Stimulated activated CD4-positive, alpha-beta T cell treated with anti-CD3 and anti-CD28 coated beads, Interleukin-4, amount 100 ng/mL, for 4 hours (primary cell): Measurements from ENCODE around the gene MAPKAP1.
A peak's percentile ranks its signal among the peaks of the same experiment; 100 is the strongest.

Experiments used
- DNase-seq, 2 experiments: peaks; one replicate each; pipeline ENCODE4 v3.0.0-alpha.2; 2020

MAPKAP1 gene

DNA sequence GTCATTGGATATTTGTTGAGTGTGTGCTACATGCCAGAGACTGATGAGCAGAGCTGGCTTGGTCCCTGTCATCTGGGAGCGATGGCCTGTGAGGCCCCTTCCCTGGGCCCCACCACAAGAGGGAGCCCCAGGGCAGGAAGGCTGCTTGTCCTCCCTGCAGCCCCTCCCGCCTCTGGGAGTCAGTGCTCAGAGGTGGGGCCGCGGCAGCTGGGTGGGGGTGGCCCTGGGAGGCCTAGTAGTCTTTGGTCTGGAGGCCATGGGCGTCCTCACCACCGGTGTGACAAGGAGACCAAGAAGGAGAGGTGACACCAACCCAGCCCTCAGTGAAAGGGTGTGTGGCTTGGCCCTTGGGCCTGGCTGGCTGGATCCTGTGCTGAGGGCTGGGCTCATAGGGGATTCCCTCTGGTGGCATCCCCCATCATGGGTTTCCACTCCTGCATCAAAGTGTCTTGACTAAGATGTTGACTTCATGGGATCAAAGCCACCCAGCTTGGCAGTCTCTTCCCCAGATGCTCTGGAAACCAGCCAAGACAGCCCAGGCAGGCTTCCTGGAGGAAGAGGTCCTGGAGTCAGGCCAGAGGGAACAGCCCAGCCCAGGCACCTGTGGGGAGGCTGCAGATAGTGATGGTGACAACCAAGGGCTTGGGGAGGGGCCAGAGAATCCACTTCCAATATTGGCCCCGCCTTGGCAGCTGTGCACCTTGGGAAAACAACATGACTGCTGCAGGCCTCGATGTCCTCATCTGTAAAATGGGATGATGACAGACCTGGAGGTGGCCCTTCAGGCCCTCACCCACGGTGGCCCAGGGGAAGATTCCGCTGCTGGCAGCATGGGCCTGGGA is 278.7 kb downstream of the MAPKAP1 start:
- DNase-seq: no peak

- DNase-seq: no peak
Observed at GRCh38 chr9:125427556-125427955, 279.5 kb downstream of the MAPKAP1 start.

GRCh38 chr9:125426926-125427325 is 280.1 kb downstream of the MAPKAP1 start:
- DNase-seq: no peak

GRCh38 chr9:125425901-125426515 is 281.0 kb downstream of the MAPKAP1 start:
- no peak for DNase-seq

- DNase-seq: no peak
Observed at GRCh38 chr9:125425170-125425897, 281.7 kb downstream of the MAPKAP1 start.

GRCh38 chr9:125423964-125424363 is 283.0 kb downstream of the MAPKAP1 start:
- DNase-seq: no peak

DNA sequence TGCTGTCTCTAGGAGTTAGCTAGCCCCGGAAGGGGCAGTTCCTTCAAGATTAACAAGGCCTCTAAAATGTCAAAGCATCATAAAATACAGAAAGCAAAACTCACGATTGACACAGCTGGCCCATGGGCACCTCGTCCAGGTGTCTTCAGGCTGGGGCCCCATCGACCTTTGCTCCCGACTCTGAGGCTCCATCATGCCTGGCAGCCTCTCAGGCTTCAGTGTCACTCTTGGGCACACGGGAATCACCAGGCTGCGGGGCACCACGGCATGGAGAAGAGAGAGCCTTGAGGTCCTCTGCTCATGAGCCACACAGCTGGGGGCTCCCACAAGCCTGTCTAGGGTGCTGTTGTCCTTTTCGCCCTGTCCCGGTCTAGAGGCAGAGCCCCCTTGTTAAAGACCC is 284.2 kb downstream of the MAPKAP1 start:
- no peak for DNase-seq

- no peak for DNase-seq
Observed at GRCh38 chr9:125421591-125422181, 285.3 kb downstream of the MAPKAP1 start.

GRCh38 chr9:125421166-125421565 is 285.8 kb downstream of the MAPKAP1 start:
- DNase-seq: no peak

- DNase-seq: no peak
Observed at GRCh38 chr9:125418404-125418803, 288.6 kb downstream of the MAPKAP1 start.

DNA sequence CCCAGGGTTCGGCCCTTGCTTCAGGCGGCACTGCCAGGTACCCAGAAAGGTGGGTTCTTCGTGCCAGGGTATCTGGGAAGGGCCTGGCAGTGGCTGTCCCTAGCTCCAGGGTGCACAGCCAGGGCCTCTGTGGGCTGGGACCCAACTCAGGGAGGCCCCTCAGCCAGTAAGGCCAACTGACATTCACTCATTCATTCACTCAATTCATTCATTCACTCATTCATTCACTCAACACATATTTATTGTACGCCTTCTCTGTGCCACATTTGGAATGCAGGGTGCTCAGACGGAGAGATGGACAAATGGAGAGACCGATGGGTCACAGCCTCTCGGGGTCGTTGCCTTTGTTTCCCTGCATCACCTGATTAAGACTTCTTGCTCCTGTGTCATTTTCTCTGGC is 290.5 kb downstream of the MAPKAP1 start:
- DNase-seq: no peak

- DNase-seq: no peak
Observed at GRCh38 chr9:125415583-125416460, 291.2 kb downstream of the MAPKAP1 start.

DNA sequence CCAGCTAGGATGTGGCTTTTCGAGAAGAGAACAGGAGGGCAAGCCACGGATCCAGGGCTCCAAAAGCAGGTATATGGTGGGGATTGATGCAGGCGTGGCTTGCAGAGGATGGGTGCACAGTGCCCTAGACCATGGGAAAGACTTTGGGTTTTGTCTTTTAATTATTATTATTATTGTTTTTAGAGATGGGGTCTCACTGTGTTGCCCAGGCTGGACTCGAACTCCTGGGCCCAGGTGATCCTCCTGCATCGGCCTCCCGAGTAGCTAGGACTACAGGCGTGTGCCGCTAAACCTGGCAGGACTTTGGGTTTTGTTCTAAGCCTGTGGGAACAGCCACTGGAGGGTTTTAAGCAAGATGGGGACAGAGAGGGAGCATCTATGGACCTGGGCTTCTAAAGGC is 293.4 kb downstream of the MAPKAP1 start:
- DNase-seq: no peak

DNA sequence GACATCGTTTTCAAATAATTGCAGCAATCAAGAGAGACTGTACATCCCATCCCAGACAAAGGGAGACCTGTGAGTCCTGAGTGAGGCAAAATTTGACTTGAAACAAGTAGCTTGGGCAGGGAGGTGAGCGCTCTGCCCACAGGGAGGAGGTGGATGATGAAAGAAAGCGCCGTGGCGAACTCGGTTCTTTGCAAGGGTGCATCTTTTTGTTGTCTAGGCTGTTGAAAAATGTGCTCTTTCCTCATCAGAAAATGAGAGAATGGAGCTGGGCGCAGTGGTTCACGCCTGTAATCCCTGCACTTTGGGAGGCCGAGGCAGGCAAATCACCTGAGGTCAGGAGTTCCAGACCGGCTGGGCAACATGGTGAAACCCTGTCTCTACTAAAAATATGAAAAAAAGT is 294.8 kb downstream of the MAPKAP1 start:
- DNase-seq: no peak

- DNase-seq: no peak
Observed at GRCh38 chr9:125411171-125411756, 295.7 kb downstream of the MAPKAP1 start.

- DNase-seq: no peak
Observed at GRCh38 chr9:125410522-125410894, 296.5 kb downstream of the MAPKAP1 start.

DNA sequence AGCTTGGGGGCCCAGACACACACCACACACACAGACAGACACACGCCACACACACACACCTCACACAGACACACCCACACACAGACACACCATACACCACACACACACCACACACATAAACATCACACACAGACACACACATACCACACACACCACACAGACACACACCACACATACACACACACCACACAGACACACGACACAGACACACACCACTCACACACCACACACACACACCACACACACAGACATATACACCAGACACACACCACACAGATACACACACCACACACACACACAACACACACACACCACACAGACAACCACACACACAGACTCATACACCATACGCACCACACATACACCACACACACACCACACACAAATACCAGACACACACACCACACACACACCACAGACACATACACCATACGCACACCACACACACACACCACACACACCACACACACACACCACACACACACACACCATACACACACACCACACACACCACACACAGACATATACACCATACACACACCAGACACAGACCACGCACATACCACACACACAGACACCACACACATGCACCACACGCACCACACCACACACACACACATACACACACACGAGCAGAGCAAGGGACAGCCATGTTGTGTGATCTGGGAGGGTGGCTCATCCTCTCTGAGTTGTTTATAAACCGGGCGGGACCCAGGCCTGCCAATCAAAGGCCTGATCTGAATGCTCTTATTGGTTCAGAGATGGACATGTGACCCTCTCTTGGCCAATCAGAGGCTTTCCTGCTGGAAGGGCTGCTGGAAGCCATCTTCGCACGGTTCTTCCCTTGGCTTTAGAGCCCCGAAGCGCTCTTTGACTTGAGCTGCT is 297.1 kb downstream of the MAPKAP1 start:
- DNase-seq: peak in 1 of 2 experiments; percentile 13

- DNase-seq: no peak
Observed at GRCh38 chr9:125409217-125409636, 297.8 kb downstream of the MAPKAP1 start.

DNA sequence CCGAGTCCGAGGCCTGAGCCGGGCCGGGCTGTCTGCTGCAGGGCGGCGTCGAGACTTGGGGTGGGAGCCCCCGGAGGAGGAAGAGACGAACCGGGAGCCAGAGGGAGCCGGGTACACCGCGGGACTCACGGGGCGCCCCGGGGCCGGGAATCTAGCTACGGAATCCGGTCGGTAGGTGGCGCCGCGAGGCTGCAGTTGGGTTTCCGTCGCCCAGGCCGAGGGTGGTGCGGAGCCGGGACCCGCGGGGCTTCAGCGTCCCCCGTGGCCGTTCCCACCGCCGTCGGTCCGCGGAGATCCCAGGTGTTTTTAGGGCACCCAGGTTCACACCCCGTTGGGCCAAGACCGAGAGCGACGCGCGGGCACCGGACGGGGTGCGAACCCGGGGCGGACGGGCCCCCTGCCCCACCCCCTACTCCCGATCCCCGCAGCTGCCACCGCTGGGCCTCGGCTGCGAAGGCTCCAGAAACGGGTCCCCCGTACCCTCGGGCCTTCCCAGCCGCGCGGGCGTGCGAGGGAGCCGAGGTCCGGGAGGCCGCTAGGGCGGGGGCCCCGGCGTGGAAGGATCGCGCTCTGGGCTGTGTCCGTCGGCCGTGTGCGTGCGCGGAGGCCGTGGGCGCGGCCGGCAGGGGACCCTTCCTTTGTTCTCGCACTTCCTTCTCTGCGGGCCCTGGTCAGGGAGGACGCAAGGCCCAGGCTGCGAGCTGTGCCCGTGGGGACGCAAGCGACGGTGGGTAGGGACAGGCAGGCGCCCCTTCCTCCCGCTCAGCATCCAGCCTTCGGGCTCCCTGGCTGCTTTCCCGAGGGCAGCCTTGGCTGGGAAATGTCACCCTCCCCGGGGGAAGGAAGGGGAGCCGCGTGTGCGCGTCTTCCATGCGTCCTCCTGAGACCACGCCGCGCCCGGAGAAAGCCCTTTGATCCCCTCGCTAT is 298.8 kb downstream of the MAPKAP1 start:
- peak; percentile 62 to 84 for DNase-seq
